GM13977 (cell line): Measurements from ENCODE around the gene MSTO1.
"Not testable (repeated sequence)": the region's sequence is repeated elsewhere in the genome, so short reads cannot be mapped to it uniquely, and the experiment has no call there.

Experiments
- DNase-seq: peaks from one replicate; pipeline ENCODE4 v3.0.0; 2012; ENCODE audit warnings: low spot score
- in situ Hi-C: fragments of 300-500 bp; cut with MboI; formaldehyde crosslinking; loops from one replicate; pipeline ENCODE4 v1.12.0; 2022; ENCODE audit warnings: low sequenced_read_pairs, low pct_unique_long_range_greater_than_20kb, mixed read lengths, inconsistent platforms; ENCODE audit not compliant: unreplicated experiment
- TF ChIP-seq, protein P1 (sequence below): IDR thresholded peaks from 2 replicates; pipeline ENCODE4 v1.5.1; 2012; ENCODE audit warnings: mild to moderate bottlenecking, control low read depth; ENCODE audit not compliant: insufficient read depth; ENCODE audit errors: extremely low read depth, missing control alignments

The MSTO1 gene

DNA sequence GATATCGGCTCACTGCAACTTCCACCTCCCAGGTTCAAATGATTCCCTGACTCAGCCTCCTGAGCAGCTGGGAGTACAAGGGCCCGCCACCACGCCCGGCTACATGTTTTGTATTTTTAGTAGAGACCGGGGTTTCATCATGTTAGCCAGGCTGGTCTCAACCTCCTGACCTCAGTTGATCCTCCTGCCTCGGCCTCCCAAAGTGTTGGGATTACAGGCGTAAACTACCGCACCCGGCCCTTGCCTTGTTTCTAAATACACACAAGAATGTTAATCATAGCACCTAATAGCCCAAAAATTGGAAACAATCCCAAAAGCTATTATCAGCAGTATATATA is 1.2 kb upstream of the MSTO1 start:
- DNase-seq = no peak
- in situ Hi-C loops = no loop called here
- TF ChIP-seq, protein P1, sequence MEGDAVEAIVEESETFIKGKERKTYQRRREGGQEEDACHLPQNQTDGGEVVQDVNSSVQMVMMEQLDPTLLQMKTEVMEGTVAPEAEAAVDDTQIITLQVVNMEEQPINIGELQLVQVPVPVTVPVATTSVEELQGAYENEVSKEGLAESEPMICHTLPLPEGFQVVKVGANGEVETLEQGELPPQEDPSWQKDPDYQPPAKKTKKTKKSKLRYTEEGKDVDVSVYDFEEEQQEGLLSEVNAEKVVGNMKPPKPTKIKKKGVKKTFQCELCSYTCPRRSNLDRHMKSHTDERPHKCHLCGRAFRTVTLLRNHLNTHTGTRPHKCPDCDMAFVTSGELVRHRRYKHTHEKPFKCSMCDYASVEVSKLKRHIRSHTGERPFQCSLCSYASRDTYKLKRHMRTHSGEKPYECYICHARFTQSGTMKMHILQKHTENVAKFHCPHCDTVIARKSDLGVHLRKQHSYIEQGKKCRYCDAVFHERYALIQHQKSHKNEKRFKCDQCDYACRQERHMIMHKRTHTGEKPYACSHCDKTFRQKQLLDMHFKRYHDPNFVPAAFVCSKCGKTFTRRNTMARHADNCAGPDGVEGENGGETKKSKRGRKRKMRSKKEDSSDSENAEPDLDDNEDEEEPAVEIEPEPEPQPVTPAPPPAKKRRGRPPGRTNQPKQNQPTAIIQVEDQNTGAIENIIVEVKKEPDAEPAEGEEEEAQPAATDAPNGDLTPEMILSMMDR = no peak

DNA sequence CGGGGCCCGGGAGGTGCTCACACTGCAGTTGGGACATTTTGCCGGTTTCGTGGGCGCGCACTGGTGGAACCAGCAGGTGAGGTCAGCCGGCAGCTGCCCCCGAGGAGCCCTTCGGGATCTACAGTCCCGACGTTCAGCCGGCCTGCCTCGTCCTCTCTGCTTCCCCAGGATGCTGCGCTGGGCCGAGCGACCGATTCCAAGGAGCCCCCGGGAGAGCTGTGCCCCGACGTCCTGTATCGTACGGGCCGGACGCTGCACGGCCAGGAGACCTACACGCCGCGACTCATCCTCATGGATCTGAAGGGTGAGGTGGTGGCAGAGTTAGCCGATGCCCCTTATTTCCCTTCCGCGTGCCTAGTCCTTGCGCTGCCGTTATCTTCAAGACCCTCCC is 234 bp downstream of the MSTO1 start:
- DNase-seq, in situ Hi-C loops: not testable (repeated sequence)

DNA sequence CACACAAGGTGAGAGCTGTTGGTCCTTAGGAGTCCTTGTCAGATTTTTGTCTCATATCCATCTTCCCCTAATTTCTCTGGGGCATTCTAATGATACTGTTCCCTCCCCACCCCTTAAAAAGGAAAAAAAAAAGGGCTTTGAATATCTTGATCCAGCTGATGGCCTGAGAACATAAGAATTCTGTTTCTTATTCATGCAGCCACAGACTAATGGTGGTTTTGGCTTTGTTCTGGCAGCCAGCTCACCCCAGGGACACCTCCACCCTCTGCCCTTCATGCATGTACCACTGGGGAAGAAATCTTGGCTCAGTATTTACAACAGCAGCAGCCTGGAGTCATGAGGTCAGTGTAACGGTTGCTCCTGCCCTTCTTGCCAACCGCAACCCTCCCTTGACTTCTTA is 3.2 kb downstream of the MSTO1 start:
- in situ Hi-C loops, DNase-seq: not testable (repeated sequence)

DNA sequence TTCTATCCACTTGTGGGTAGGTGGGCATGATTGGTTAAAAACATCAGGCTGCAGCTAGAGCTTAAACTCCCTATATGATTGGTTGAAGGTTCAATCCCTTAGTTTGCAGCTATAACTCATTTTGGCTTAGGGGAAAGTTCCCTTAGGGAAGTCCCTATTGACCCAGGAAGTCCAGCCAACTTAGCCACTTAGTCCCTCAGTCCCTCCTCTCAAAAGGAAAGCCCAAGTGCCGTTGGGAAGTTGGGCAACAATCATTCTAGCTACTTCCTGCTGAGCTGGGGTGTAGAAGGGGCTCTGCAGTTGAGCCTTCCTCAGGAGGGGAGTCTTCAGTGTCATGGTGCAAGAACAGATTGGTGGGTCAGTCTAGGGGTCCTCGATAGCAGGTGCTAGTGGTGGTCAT is 12.2 kb downstream of the MSTO1 start:
- no peak for DNase-seq
- TF ChIP-seq, protein P1 = no peak
- in situ Hi-C loops = no loop called here

DNA sequence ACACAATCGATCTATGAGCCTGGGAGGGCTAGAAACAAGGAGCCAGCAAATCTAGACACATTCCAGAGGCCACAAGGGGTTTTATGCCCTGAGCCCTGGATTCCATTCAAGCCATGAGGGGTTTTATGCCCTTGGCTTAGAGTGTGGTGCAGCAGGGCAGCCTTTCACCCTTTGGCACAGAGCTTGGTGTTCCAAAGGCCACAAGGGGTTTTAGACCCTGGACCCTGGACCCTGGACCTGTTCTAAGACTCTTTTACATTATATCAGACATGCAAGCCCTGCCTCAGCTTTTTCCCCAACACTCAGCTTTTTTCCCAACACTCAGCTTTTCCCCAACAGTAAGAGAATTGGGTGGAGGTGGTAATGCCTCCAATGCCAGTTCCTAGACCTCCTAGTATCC is 13.3 kb downstream of the MSTO1 start:
- TF ChIP-seq, protein P1 = no peak
- DNase-seq = no peak
- in situ Hi-C loops = no loop called here

DNA sequence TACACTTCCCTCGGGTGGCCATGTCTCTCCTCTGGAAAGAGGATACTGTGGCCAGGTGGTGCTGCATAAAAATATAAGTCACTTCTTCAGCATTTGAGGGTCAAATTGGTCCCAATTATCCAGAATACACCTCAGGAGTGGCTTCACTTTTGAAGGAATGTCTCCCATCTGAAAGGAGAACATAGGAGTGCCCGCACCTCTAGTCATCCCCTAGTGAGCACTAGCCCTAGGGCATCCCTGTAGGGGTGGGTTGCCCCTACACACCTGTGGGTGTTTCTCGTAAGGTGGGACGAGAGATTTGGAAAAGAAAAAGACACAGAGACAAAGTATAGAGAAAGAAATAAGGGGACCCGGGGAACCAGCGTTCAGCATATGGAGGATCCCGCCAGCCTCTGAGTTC is 16.4 kb downstream of the MSTO1 start:
- in situ Hi-C loops = not testable (repeated sequence)

DNA sequence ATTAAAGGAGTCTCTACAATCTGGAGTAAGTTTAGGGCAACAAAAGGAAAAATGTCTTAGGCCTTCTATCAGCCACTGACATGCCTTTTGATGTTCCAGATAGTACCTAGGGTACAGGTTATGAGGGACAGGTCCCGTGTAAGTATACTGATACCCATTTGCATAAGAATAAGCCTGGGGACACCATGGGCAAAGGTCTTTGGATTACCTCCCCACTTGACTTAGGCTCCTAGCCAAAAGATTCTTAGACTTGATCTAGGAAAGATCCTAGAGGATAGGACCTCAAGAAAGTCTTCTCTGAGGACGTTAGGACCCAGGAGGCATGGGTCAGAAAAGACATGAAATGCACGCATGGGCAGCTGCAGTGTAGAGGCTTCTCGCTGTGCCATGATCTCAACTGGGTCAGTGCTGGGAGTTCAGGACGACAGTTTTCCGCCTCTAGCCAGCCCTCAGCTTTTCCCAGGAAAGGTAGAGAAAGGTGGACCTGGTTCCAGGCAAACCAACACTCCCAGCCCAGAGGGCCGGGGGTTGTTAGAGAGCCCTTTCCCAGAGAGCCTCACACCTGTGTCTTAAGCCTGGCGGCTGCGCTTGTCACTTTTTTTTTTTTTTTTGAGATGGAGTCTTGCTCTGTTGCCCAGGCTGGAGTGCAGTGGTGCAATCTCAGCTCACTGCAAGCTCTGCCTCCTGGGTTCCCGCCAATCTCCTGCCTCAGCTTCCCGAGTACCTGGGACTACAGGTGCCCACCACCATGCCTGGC is 26.6 kb downstream of the MSTO1 start:
- DNase-seq = no peak
- TF ChIP-seq, protein P1 = no peak
- in situ Hi-C loops = no loop called here

More for the DNA sequence above, 16.4 kb downstream of the MSTO1 start:
- not testable (repeated sequence) for DNase-seq

DNA sequence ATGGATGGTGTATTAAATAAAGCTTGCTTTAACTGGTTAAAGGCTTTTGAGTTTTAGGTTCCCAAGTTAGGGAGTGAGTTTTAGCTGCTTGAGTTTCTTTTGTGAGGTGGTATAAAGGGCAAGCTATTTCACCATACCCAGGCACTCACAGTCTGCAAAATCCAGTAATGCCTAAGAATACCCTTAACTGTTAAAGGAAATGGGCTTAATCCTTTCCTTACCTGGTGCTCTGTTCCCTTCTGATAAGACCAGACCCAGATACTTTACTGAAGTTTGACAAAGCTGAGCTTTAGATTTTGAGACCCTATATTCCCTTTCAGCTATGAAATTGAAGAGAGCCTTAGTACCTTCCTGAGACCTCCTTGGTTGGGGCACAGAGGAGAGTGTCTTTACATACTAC is 30.3 kb downstream of the MSTO1 start:
- TF ChIP-seq, protein P1 = no peak
- in situ Hi-C loops = no loop called here
- no peak for DNase-seq

DNA sequence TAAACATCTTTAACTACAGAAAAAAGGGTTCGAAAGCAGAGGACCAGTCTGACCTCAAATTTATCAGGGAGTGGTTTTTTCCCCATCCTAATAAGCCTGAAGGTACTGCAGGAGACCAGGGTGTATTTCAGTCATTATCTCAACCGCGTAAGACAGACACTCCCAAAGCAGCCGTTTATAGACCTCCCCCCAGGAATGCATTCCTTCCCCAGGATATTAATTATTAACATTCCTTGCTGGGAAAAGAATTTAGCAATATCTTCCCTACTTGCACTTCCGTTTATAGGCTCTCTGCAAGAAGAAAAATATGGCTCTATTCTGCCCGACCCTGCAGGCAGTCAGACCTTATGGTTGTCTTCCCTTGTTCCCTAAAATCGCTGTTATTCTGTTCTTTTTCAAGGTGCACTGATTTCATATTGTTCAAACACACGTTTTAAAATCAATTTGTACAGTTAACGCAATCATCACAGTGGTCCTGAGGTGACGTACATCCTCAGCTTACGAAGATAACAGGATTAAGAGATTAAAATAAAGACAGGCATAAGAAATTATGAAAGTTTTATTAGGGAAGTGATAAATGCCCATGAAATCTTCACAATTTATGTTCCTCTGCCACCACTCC is 32.7 kb downstream of the MSTO1 start:
- DNase-seq, in situ Hi-C loops: not testable (repeated sequence)
